CD4-positive, alpha-beta T cell (primary cell): ENCODE results near the gene L1CAM. TPM values are rescaled to one million over a fixed set of nuclear protein-coding genes. Genes with fewer than 3 reads are reported as not detected.

Experiments
- ATAC-seq: fragments of 200-7000 bp; cut with Tn5 transposase; one replicate; pipeline ENCODE4 v1.10.0; 2022; ENCODE audit warnings: mild to moderate bottlenecking; ENCODE audit not compliant: poor library complexity
- CTCF ChIA-PET: fragments of 350-600 bp; sonication (Branson Sonifier 250); formaldehyde crosslinking; loops from one replicate; lab custom pipeline; 2021; ENCODE audit warnings: antibody characterized with exemption, inconsistent platforms; lab: Charles Lee
- POLR2A ChIA-PET: fragments of 350-600 bp; sonication (Branson Sonifier 250); formaldehyde crosslinking; loops from one replicate; lab custom pipeline; 2021; ENCODE audit warnings: antibody characterized with exemption, inconsistent platforms; lab: Charles Lee
- DNase-seq, 14 experiments: peaks; one replicate each; pipeline ENCODE4 v3.0.0-alpha.2; 2013 to 2020; ENCODE audit warnings: mixed read lengths in 2 of 14
- H3K27ac ChIP-seq, 2 donors: one replicate each; pipeline versions ENCODE4 v1.5.1 to v1.7.0; 2013; ENCODE audit warnings: low read length in 2 of 2, low read depth in 1 of 2, mild to moderate bottlenecking in 1 of 2
- H3K27me3 ChIP-seq, 2 experiments: 1 replicate in 1 of 2; 2 replicates in 1 of 2; pipeline versions ENCODE4 v1.6.1 to v1.7.0; 2013; ENCODE audit warnings: low read length in 2 of 2, control low read depth in 1 of 2, mild to moderate bottlenecking in 1 of 2, moderate library complexity in 1 of 2; ENCODE audit not compliant: insufficient read depth in 2 of 2, control insufficient read depth in 1 of 2
- H3K36me3 ChIP-seq: one replicate; pipeline ENCODE4 v1.6.1; 2013; ENCODE audit warnings: low read length, control low read depth; ENCODE audit not compliant: insufficient read depth
- H3K4me1 ChIP-seq: one replicate; pipeline ENCODE4 v1.6.1; 2013; ENCODE audit warnings: low read length, control low read depth; ENCODE audit not compliant: insufficient read depth
- H3K4me3 ChIP-seq: one replicate; pipeline ENCODE4 v1.5.1; 2013; ENCODE audit warnings: mild to moderate bottlenecking, low read length, moderate library complexity
- H3K9me3 ChIP-seq, 2 experiments: 1 replicate in 1 of 2; 2 replicates in 1 of 2; pipeline versions ENCODE4 v1.6.1 to v1.7.0; 2013; ENCODE audit warnings: low read length in 2 of 2, mild to moderate bottlenecking in 2 of 2, control low read depth in 1 of 2, moderate library complexity in 1 of 2; ENCODE audit not compliant: control insufficient read depth in 1 of 2, insufficient read depth in 1 of 2
- H3K27ac Mint-ChIP-seq: one replicate; pipeline ENCODE4 v1.8.0; 2020; ENCODE audit warnings: mixed read lengths
- H3K27me3 Mint-ChIP-seq: one replicate; pipeline ENCODE4 v1.8.0; 2021; ENCODE audit warnings: mixed read lengths
- H3K36me3 Mint-ChIP-seq: one replicate; pipeline ENCODE4 v1.8.0; 2021; ENCODE audit warnings: low read depth, mixed read lengths
- H3K4me1 Mint-ChIP-seq: one replicate; pipeline ENCODE4 v1.8.0; 2021; ENCODE audit warnings: low read depth, mixed read lengths
- H3K4me3 Mint-ChIP-seq: one replicate; pipeline ENCODE4 v1.8.0; 2020; ENCODE audit warnings: mild to moderate bottlenecking, mixed read lengths
- H3K9me3 Mint-ChIP-seq: one replicate; pipeline ENCODE4 v1.8.0; 2020; ENCODE audit warnings: mixed read lengths
- CTCF ChIP-seq: fragments of 200-600 bp; IDR thresholded peaks from one replicate; pipeline ENCODE4 v1.8.0; 2022; ENCODE audit warnings: antibody characterized with exemption, mild to moderate bottlenecking
- intact Hi-C, 2 experiments: fragments of 100-400 bp; cut with DNase I in 1 of 2; cut with micrococcal nuclease in 1 of 2; formaldehyde crosslinking; loops; one replicate each; pipeline versions ENCODE4 v1.15.1 to v1.9.0; 2023 to 2025; cut with DNase I, micrococcal nuclease
- total RNA-seq, 174 experiments: library from RNA in 2 of 174; stranded (reverse) in 2 of 174; gene quantifications; one replicate each; pipeline ENCODE4 v1.2.3 and lab custom pipeline; 2021 to 2026

Gene L1CAM
- total RNA-seq, 2 experiments from 2014 or later = 0.89 to 1.2 TPM

- H3K9me3 Mint-ChIP-seq = no peaks in the 10 kb centered on the region
- peak overlapping the region; percentile 49 for H3K27ac Mint-ChIP-seq
- ChIA-PET POLR2A (interaction anchor here (1.8 kb wide), 1 partner anchor 9 kb away, joined by 6 read pairs; no protein-coding TSS in a partner anchor), CTCF (interaction anchor here (1.2 kb wide), 1 partner anchor 29 kb away, joined by 4 read pairs; no protein-coding TSS in a partner anchor)
- Histone ChIP-seq H3K27me3 (no peaks in the 10 kb centered on the region), H3K4me1 (peaks cover 27% of the 10 kb centered on the region), H3K9me3 (no peaks in the 10 kb centered on the region), H3K27ac (no peak overlapping the region), H3K4me3 (no peak overlapping the region), H3K36me3 (peaks cover 70% of the 10 kb centered on the region)
- ATAC-seq (no peak), DNase-seq (no peak)
- TF ChIP-seq CTCF = no peak
- peaks cover 51% of the 10 kb centered on the region for H3K36me3 Mint-ChIP-seq
- H3K4me3 Mint-ChIP-seq = no peak overlapping the region
- H3K27me3 Mint-ChIP-seq = no peaks in the 10 kb centered on the region
- H3K4me1 Mint-ChIP-seq = peaks cover 17% of the 10 kb centered on the region
- intact Hi-C loops = no loop called here
Measured at GRCh38 chrX:153917869-153918268, 31.9 kb upstream of the L1CAM start.

- Mint-ChIP-seq H3K4me3 (no peak overlapping the region), H3K27ac (no peak overlapping the region), H3K36me3 (peaks cover 40% of the 10 kb centered on the region), H3K4me1 (peaks cover 16% of the 10 kb centered on the region), H3K27me3 (no peaks in the 10 kb centered on the region), H3K9me3 (no peaks in the 10 kb centered on the region)
- ATAC-seq = no peak
- Histone ChIP-seq H3K27ac (no peak overlapping the region), H3K4me3 (no peak overlapping the region), H3K4me1 (peaks cover 11% of the 10 kb centered on the region), H3K27me3 (no peaks in the 10 kb centered on the region), H3K36me3 (peaks cover 67% of the 10 kb centered on the region), H3K9me3 (no peaks in the 10 kb centered on the region)
- ChIA-PET POLR2A (no interaction called here), CTCF (no interaction called here)
- no peak for DNase-seq
- no peak for TF ChIP-seq CTCF
- intact Hi-C loops = no loop called here
Measured at GRCh38 chrX:153913701-153914100, 27.7 kb upstream of the L1CAM start.

GRCh38 chrX:153913211-153913610, 27.2 kb upstream of the L1CAM start:
- Histone ChIP-seq H3K4me3 (no peak overlapping the region), H3K4me1 (peaks cover 11% of the 10 kb centered on the region), H3K9me3 (no peaks in the 10 kb centered on the region), H3K27me3 (no peaks in the 10 kb centered on the region), H3K36me3 (peaks cover 64% of the 10 kb centered on the region), H3K27ac (no peak overlapping the region)
- Mint-ChIP-seq H3K9me3 (no peaks in the 10 kb centered on the region), H3K36me3 (peaks cover 40% of the 10 kb centered on the region), H3K4me1 (peaks cover 16% of the 10 kb centered on the region), H3K27me3 (no peaks in the 10 kb centered on the region), H3K27ac (no peak overlapping the region), H3K4me3 (no peak overlapping the region)
- ATAC-seq (no peak), DNase-seq (no peak)
- POLR2A ChIA-PET = interaction anchor here (1.9 kb wide), 1 partner anchor 11 kb away, joined by 5 read pairs; no protein-coding TSS in a partner anchor
- CTCF ChIA-PET = no interaction called here
- intact Hi-C loops = no loop called here
- no peak for TF ChIP-seq CTCF
